LNCaP clone FGC (cell line): ENCODE measurements around the gene SWAP70.

Experiments
- DNase-seq: peaks from one replicate; pipeline ENCODE4 v3.0.0-alpha.2; 2011; ENCODE audit warnings: low read depth
- H3K4me3 ChIP-seq: 2 replicates; pipeline ENCODE4 v1.5.1; 2011; ENCODE audit warnings: mild to moderate bottlenecking, low read depth, low read length, control low read depth
- TF ChIP-seq, protein P1 (sequence below): IDR thresholded peaks from 2 replicates; pipeline ENCODE4 v1.5.1; 2012; ENCODE audit warnings: mild to moderate bottlenecking; ENCODE audit not compliant: control insufficient read depth, insufficient read depth; ENCODE audit errors: extremely low read depth

The SWAP70 gene

DNA sequence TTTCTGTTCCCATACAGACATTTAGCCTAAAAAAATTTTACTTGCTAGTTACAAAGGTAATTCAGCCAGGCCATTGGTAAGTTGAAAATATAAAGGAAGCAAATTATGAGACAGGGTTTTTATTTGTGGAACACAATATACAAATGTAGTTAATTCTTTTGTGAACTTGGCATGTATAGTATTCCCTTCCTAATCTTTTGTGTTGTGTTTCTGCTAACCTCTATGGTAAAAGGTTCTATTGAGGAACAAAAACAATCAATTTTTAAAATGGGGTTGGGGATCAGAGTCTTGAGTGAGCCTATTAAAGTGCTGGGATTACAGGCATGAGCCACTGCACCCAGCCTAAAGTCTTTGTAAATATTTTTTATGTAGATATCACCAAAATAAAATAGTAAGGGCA lies 14.1 kb downstream of the SWAP70 start:
- no peak for DNase-seq
- no peak overlapping the region for H3K4me3 ChIP-seq
- TF ChIP-seq, protein P1, sequence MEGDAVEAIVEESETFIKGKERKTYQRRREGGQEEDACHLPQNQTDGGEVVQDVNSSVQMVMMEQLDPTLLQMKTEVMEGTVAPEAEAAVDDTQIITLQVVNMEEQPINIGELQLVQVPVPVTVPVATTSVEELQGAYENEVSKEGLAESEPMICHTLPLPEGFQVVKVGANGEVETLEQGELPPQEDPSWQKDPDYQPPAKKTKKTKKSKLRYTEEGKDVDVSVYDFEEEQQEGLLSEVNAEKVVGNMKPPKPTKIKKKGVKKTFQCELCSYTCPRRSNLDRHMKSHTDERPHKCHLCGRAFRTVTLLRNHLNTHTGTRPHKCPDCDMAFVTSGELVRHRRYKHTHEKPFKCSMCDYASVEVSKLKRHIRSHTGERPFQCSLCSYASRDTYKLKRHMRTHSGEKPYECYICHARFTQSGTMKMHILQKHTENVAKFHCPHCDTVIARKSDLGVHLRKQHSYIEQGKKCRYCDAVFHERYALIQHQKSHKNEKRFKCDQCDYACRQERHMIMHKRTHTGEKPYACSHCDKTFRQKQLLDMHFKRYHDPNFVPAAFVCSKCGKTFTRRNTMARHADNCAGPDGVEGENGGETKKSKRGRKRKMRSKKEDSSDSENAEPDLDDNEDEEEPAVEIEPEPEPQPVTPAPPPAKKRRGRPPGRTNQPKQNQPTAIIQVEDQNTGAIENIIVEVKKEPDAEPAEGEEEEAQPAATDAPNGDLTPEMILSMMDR: no peak

DNA sequence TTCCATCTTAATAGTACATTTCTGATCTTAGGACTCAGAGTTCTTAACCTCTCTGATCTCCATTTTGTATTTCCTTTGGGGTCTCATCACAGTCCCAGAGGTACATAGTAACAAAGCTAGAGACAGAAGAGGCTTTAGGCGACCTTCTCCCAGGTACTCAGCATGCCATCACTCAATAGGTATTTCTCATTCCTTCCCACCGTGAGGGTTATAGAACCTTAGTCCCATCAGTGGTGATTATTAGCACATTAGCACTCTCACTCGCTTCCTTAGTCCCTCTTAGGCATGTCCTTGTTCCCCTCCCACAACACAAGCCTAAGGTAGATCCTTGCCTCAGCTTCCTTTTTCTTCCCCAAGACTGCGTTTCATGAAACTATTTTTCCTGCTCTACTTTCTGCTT lies 14.7 kb downstream of the SWAP70 start:
- no peak for DNase-seq
- no peak overlapping the region for H3K4me3 ChIP-seq
- TF ChIP-seq, protein P1: no peak

DNA sequence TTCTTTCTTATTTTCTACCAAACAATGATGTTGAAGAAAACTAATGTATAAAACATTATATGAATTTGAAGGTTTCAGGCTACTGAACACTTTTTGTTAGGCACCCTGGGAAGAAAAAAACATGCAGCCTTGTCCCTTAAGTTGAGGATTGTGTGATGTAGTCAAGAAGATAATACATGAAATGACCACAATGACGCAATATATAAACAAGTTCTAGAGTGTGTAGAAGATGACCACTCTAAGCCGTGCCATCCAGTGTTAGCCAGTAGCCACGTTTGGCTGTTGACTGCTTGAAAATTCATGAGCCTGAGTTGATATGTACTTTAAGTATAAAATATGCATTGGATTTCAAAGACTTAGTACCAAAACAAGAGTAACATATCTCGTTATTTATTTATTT lies 16.2 kb downstream of the SWAP70 start:
- TF ChIP-seq, protein P1: no peak
- DNase-seq: no peak

DNA sequence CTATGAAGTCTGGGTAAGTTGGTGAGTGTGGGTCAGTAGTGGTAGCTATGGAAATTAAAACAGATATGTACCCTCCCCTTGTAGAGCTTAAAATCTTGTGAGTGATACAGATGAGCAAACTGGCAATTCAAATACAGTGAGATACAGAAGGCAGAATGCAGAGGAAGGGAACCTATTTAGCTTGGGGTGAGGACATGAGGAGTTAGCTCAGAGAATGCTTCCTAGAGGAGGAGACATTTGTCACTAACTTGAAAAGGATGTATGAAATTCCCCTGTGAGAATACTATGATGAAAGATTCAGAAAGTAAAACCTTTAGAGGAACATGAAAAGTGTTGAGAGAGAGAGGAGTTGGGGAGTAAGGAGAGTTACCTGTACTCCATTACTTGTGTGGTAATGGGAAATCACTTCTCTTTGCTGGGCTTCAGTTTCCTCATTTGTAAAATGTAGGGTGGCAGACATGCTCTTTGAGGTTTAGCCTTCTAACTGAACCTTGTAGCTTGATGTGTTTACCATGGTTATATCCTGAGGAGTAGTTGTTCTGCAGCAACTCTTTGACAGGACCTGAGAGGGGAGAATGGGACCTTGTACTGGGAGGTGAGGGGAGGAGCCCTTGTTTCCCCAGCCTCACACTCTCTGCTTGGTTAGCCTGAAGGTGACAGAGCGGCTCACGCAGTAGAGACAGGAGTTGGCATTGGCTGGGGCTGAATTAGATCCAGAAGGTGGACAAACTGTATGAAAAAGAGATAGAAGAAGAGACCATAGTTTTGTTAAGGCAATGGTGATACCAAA lies 17.9 kb downstream of the SWAP70 start:
- TF ChIP-seq, protein P1: no peak
- DNase-seq: no peak
- H3K4me3 ChIP-seq: no peak overlapping the region

More for the DNA sequence above, 16.2 kb downstream of the SWAP70 start:
- no peak overlapping the region for H3K4me3 ChIP-seq

DNA sequence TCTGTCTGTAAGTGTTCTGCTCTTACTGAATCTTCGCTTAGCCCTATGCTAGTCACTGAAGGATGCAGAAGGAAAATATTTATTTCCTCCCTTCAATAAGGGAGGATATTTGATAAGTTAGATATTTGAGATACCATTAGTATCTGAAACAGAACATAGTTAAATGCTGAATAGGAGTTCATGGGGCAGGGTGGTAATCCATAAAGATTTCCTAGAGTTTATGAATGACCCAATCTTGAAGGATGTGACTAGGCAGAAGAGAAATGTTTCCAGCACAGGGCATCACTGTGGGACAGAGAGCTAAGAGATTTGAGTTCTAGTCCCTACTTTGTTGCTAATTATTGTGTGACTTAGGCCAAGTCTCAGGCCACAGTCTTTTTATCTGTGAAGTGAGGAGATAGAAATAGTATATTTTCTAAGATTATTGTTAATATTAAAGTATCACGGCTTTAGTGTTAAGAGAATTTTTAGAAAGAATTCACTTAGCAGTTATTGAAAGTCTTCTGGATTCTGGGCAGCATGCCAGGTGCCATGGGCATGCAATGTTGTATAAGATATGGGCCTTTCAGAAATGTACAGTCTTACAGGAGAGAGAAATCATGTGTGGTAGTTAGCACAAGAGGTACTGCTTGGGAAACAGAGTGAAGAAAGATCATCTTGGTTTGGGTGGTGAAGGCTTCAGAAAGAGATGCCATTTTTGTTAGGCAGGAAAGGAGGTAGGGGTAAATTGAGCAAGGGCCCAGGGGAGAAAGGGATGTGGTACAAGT lies 24.0 kb downstream of the SWAP70 start:
- no peak for DNase-seq
- TF ChIP-seq, protein P1: no peak
- no peak overlapping the region for H3K4me3 ChIP-seq

DNA sequence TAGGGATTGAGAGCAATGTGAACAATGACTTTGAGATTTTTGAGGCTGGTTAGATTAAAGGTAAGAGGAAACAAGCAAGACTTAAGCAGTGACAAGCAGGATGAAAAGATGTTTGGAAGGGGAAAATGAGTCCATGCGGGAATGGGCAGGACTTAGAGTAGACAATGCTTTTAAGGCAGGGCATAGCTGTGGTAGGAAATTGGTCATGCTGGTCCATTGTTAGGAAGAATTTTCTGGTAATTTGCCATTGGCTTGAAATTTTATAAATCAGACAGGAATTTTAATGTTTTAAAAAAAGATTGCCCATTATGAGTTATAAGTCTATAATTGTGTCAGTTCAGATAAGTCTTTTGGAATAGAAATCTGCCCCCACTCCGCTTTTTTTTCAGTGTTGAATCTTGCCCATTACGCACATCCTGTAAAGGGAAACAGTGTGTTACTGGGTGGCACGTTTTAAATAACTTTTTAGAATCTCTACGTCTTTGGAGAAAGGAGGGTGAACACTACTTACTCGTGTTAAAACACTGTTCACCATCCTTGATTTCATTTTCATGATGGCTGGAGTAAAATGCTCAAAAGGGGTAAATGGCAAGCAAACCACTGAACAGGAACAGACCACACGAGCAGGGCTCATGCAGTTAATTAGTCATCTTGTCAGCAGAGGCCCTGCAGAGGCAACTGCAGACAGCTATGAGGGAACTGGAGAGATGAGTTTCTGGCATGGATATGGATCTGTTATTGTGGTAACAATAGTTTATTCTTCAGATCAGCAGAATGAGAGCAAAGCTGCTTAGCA lies 25.0 kb downstream of the SWAP70 start:
- TF ChIP-seq, protein P1: no peak
- DNase-seq: no peak
- H3K4me3 ChIP-seq: no peak overlapping the region
